HL-60/S4 treated with retinoic acid at 250 ng/mL for 4 days and 3 days (cell line): ENCODE results near the gene ATG5.
"Not testable (repeated sequence)": the region's sequence is repeated elsewhere in the genome, so short reads cannot be mapped to it uniquely, and the experiment has no call there.

Source experiments
- in situ Hi-C: fragments of 300-500 bp; cut with MboI; formaldehyde crosslinking; loops from 2 replicates; pipeline ENCODE4 v1.7.0; 2022; ENCODE audit warnings: low sequenced_read_pairs

The ATG5 gene

GRCh38 chr6:106315765-106316374 is 9.7 kb downstream of the ATG5 start:
- in situ Hi-C loops: no loop called here

DNA sequence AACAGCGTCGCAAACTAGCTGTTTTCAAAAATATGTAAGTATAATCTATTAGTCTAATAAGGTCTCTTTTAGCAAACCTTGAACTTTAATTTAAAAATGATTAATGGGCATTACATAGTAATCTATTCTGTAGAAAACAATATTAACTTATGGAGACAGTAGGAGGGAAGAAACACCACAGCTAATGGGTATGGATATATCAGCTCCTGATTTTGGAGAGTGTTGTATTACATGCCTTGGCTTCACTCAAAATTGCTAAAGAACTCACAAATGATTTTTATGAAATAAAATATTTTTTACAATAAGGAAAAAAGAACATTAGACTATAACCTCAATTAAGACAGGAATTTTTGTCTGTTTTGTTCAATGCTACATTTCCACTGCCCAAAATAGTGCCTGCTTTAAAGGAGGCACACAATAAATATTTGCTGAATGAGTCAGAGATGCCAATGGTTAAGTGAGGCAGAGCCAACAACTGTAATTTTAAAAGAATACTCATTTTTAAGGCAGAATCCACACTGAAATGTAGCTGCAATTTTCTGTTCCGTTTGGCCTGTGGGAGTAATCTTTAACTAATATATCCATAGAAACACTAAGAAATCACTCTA is 15.7 kb downstream of the ATG5 start:
- in situ Hi-C loops: no loop called here

DNA sequence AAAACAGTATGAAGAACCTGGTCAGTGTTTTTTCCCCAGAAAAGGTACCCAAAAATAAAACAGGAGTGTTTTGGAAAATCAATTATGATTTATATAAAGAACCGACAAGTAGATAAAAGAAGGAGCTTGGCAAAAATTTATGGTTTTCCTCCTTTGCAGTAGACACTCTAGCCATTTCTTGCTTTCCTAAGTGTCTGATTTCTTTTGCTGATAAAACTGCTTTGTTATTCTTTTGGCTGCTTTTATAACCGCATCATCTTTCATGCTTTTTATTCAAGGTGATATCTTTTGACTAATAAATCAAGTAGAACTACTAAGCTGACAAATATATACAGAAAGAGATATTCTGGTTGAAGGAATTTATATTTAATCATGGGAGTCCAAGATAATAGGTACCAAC is 16.6 kb downstream of the ATG5 start:
- in situ Hi-C loops: no loop called here

GRCh38 chr6:106305740-106306139 is 19.8 kb downstream of the ATG5 start:
- in situ Hi-C loops: no loop called here

DNA sequence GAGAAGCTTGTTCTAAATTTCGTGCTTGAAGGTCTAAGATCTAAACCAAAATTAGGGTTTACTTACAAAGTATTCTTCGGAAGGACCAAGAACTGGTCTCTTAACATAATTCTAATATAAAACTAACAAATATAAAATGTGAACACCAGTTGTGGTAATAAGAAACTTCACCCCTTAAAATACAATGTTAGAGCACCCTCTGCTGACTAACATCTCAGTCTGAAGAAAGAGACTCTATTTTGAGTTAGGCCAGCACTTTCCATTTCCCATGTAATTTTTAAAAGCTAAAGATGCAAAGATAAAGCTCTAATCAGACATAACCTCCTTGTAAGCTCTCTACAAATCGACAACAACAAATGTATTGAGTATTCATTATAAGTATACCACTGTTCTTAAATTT is 24.6 kb downstream of the ATG5 start:
- in situ Hi-C loops: no loop called here

DNA sequence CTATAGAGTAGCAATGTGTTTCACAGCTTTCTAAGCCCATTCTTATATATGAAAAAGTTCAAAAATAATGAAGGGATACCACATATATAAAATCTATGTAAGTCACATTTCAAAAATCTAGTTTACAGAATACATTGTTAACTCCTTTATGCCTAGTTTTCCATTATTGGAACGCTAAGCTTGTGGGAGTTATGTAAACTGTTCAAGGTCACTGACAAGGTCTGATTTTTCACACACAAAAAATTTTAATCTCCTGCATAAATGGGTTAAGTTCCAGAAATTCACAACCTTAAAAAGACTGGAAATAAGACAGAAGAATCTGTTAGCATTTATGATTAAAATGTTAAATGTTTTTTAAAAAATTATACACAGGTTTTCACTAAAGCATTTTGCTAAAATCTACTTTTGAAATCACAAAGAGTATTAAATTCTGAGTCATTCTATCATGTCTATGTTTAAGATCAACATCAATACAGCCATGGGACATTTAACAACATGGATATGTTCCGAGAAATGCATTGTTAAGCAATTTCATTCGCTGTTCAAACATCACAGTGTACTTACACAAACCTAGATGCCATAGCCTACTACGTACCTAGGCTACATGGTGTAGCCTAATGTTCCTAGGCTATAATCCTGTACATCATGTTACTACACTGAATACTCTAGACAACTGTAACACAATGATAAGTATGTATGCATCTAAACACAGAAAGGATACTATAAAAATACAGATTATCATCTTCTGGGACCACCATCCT is 25.4 kb downstream of the ATG5 start:
- in situ Hi-C loops: no loop called here

GRCh38 chr6:106293116-106293515 is 32.4 kb downstream of the ATG5 start:
- in situ Hi-C loops: no loop called here

GRCh38 chr6:106290954-106291353 is 34.6 kb downstream of the ATG5 start:
- in situ Hi-C loops: no loop called here

DNA sequence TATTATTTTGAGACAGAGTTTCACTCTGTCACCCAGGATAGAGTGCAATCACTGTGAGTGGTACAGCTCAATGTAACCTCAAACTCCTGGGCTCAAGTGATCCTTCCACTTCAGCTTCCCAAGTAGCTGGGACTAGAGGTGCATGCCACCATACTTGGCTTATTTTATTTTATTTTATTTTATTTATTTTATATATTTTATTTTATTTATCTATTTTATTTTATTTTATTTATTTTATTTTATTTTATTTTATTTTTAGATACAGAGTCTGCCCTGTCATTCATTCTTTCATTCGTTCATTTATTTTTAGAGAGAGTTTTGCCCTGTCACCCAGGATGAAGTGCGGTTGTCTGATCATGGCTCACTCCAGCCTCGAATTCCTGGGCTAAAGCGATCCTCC is 35.5 kb downstream of the ATG5 start:
- in situ Hi-C loops: no loop called here

GRCh38 chr6:106287215-106287614 is 38.3 kb downstream of the ATG5 start:
- in situ Hi-C loops: no loop called here

DNA sequence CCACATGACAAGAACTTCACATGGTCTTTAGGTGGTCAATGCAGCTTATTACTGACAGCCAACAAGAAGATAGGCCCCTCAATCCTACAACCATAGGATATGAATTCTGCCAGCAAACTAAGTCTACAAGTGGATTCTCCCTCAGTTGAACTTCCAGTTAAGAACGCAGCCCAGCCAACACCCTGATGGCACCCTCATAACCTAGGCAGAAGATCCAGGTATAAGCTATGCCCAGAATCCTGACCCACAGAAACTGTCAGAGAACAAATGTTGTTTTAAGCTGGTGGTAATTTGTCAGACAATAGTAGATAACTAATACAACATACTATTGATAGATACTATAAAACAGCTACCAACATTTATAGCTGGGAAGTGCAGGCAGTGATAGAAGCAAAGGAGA is 38.8 kb downstream of the ATG5 start:
- in situ Hi-C loops: no loop called here

DNA sequence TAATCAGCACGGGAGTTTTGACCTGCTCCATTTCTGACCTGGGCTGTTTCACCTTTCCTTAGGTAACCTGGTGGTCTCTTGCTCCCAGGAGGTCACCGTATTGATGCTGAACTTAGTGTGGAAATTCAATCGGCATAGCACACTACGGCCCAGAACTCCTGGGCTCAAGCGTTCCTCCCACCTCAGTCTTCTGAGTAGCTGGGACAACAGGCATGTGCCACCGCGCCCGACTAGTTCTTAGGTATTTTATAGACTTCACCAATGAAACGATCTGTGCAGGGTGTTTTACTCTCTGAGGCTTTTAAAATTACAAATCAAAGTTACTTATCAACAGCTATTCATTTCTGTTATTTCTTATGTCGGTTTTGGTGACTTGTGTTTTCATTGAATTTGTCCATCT is 42.1 kb downstream of the ATG5 start:
- in situ Hi-C loops: no loop called here

DNA sequence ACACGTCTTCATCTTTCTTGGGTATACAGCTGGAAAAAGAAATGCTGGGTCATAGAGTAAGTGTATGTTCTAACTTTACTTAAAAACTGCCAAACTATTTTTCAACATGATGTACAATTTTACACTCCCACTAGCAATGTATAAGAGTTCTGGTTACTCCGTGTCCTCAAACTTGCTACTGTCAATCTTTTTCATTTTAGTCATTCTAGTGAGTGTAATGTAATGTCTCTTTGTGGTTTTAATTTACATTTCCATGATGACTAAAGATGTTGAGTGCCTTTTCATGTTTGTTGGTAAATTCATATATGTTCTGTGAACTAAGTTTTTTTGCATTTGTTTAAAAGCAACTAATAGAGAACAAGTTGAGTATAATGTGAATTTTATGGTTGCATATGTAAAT is 43.9 kb downstream of the ATG5 start:
- in situ Hi-C loops: no loop called here

DNA sequence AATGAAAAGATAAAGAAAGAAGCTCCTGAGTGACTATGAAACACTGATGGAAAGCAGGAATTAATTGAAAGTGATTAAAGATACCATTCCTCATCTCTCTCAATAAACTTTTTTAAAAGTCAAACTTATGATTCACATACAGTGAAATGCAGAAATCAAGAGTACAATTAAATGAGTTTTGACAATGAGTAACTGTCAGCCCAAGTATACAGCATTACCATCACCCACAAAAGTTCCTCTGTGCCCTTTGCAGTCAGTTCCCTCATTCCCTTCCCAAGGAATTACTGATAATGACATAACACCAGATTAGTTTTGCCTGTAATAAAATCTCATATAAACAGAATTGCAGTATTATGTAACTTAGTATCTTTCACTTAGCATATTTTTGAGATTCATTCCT is 44.5 kb downstream of the ATG5 start:
- in situ Hi-C loops: no loop called here

DNA sequence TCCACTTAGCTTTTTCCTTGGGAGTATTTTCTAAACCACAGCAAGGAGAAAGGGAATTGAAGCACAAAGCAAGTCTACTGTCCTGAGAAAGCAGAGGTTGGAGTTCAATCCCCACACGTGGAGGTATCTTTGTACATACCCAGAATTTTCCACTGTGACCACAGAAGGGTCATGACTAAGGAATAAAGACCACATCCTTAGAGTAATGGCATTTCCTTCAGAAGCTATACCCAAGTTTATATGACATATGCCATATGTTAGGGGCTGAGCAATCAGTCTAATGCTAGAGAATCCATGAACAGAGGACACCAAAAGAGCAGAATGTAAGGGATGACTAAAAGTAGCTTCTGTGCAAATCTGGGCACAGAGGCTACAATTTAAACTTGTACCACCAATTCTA is 46.4 kb downstream of the ATG5 start:
- in situ Hi-C loops: no loop called here

DNA sequence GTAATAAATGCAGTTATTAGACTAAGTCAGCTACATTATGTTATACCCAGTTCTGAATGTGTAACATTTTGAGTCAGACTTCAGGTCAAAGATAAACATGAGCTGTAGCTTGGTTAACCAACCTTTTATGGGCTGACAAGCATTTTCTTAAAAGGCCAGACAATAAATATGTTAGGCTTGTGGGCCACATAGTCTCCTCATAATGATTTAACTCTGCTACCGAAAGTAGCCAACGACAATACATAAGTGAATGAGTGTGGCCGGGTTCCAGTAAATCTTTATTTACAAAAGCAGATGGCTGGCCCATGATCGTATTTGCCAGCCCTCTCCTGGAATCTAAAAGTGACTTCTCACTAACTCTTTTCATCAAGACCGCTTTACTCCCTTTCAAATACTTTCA is 49.9 kb downstream of the ATG5 start:
- in situ Hi-C loops: no loop called here

DNA sequence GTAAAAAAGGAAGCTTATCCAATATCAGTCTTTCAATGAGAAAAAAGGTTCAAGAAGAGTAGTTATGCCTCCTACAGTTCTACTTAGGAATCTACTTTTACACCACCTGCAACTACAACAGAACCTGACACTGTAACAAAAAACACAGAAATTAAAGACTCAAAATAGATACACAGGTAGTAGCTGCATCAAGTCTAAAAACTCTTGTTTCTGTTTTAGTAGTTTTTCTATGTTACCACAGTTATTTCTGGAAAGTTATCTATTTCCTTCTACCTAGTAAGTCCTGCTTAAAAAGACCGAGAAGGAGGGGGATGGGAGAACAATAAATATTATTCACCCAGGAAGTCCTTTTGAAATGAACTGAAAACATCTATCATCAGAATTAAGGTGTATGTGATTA is 52.5 kb downstream of the ATG5 start:
- in situ Hi-C loops: no loop called here

GRCh38 chr6:106272287-106272686 is 53.3 kb downstream of the ATG5 start:
- in situ Hi-C loops: no loop called here

DNA sequence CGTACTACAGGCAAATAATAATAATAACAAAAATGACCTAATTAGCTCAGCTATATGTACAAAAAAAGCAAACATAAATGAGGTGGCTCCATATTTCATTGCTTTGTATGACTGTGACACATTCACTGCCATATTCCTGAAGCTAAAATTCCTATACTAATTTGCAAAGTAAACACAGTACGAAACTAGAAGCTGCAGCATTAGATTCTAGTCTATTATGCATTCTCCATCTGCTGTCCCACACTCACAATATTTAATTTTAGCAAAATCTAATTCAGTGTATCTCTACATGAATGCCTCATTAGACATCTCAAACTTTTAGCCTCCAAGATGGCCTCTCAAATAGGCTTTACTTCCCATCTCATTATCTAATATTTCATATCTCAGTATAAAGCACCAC is 55.1 kb downstream of the ATG5 start:
- in situ Hi-C loops: no loop called here

GRCh38 chr6:106269268-106269919 is 56.2 kb downstream of the ATG5 start:
- in situ Hi-C loops: not testable (repeated sequence)

GRCh38 chr6:106268500-106268899 is 57.1 kb downstream of the ATG5 start:
- in situ Hi-C loops: not testable (repeated sequence)

DNA sequence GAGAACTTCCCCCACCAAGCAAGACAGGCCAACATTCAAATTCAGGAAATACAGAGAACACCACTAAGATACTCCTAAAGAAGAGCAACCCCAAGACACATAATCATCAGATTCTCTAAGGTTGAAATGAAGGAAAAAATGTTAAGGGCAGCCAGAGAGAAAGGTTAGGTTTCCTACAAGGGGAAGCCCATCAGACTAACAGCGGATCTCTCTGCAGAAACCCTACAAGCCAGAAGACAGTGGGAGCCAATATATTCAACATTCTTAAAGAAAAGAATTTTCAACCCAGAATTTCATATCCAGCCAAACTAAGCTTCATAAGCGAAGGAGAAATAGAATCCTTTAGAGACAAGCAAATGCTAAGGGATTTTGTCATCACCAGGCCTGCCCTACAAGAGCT is 61.1 kb downstream of the ATG5 start:
- in situ Hi-C loops: not testable (repeated sequence)
